ENCODE results near the gene ANO10. TPM values are rescaled to one million over a fixed set of nuclear protein-coding genes. Genes with fewer than 3 reads are reported as not detected.

ANO10 gene
- total RNA-seq, 1 experiment from 2014 or later, result 26.8 TPM

DNA sequence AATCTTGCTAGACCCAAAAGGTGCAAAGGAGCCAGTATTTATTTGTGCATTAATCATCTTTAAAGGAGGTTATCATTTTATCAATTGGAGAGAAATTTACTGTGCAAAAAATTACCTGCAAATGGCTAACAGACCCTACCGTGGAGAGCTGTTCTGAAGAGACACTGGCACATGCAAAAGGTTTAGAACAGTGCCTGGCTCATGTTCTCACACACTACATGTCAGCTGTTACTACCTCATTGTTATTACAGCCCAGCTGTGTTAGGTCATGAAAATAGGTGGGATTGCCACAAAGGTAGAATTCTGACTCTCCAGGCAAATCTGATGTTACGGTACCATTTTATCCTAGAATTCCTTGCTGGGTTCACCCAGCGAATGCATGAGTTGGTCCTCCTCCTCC, 198.2 kb downstream of the ANO10 start:
- BruUV-seq (replicated peaks), result no TSS peak
- no peak overlapping the region for H3K27ac Mint-ChIP-seq (ENCODE audit: unreplicated experiment)
- peaks cover 2% of the 10 kb centered on the region for H3K9me3 Mint-ChIP-seq (ENCODE audit: low read depth, unreplicated experiment)
- H3K4me1 Mint-ChIP-seq (ENCODE audit: low read depth, unreplicated experiment), result no peaks in the 10 kb centered on the region
- CTCF ChIA-PET, result no interaction called here
- H3K27me3 Mint-ChIP-seq (ENCODE audit: unreplicated experiment), result no peaks in the 10 kb centered on the region
- DNase-seq, result no peak
- no peak overlapping the region for H3K4me3 Mint-ChIP-seq (ENCODE audit: low read depth, unreplicated experiment)
- intact Hi-C loops (cut with micrococcal nuclease; ENCODE audit: unreplicated experiment), result no loop called here
- no peaks in the 10 kb centered on the region for H3K36me3 Mint-ChIP-seq (ENCODE audit: insufficient read depth, unreplicated experiment)
- TF ChIP-seq, protein P1, sequence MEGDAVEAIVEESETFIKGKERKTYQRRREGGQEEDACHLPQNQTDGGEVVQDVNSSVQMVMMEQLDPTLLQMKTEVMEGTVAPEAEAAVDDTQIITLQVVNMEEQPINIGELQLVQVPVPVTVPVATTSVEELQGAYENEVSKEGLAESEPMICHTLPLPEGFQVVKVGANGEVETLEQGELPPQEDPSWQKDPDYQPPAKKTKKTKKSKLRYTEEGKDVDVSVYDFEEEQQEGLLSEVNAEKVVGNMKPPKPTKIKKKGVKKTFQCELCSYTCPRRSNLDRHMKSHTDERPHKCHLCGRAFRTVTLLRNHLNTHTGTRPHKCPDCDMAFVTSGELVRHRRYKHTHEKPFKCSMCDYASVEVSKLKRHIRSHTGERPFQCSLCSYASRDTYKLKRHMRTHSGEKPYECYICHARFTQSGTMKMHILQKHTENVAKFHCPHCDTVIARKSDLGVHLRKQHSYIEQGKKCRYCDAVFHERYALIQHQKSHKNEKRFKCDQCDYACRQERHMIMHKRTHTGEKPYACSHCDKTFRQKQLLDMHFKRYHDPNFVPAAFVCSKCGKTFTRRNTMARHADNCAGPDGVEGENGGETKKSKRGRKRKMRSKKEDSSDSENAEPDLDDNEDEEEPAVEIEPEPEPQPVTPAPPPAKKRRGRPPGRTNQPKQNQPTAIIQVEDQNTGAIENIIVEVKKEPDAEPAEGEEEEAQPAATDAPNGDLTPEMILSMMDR (IDR thresholded peaks at IDR 0.05; ENCODE audit: unreplicated experiment), result no peak

DNA sequence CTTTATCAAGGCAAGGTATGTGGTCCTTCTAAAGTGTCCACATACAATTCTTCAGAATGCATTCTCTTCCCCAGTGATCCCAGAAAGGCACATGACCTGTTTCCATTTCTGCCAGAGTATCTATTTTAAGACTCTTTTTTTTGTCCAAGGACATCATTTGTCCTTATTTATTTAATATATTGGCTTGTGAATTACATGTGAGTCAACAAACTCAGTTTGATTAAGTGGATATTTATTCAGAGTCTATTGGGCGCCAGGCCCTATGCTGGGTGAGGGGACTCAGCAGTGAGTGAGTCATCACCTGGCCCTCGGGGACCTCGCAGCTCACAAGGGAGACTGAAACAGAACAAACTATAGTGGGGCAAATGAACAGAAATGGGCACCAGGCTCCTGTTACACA, 198.7 kb downstream of the ANO10 start:
- CTCF ChIA-PET, result no interaction called here
- no peak for DNase-seq
- intact Hi-C loops (cut with micrococcal nuclease; ENCODE audit: unreplicated experiment), result no loop called here
- Mint-ChIP-seq H3K4me3 (ENCODE audit: low read depth, unreplicated experiment) (no peak overlapping the region), H3K36me3 (ENCODE audit: insufficient read depth, unreplicated experiment) (no peaks in the 10 kb centered on the region), H3K27me3 (ENCODE audit: unreplicated experiment) (no peaks in the 10 kb centered on the region), H3K9me3 (ENCODE audit: low read depth, unreplicated experiment) (peaks cover 2% of the 10 kb centered on the region), H3K27ac (ENCODE audit: unreplicated experiment) (no peak overlapping the region), H3K4me1 (ENCODE audit: low read depth, unreplicated experiment) (no peaks in the 10 kb centered on the region)
- TF ChIP-seq, protein P1 (IDR thresholded peaks at IDR 0.05; ENCODE audit: unreplicated experiment), result no peak
- no TSS peak for BruUV-seq (replicated peaks)

DNA sequence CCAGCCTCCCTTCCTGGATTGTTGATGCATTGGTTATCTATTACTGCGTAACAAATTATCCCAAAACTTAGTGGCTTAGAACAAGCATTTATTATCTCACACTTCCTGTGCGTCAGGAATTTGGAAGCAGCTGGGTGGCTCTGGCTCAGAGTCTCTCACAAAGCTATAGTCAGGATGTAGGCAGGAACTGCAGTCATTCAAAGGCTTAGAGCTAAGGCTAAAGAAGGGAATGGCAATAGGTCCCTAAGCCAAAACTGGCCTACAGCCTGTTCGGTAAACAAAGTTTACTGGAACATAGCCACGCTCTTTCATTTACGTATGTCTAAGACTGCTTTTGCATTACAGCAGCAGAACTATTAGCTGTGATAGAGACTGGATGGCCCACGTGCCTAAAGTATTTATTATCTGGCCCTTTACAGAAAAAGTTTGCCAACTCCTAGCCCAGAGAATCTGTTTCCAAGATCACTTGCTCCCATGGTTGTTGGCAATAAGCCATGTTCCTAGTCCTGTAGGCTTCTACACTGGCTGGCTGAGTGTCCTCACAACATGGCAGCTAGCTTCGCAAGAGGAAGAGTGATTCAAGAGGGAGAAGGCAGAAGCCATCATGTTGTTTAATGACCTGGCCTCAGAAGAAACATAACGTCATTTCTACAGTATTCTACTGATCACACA, 203.1 kb downstream of the ANO10 start:
- intact Hi-C loops (cut with micrococcal nuclease; ENCODE audit: unreplicated experiment), result no loop called here
- no peak for DNase-seq
- no peak overlapping the region for H3K27ac Mint-ChIP-seq (ENCODE audit: unreplicated experiment)
- H3K4me3 Mint-ChIP-seq (ENCODE audit: low read depth, unreplicated experiment), result no peak overlapping the region
- H3K36me3 Mint-ChIP-seq (ENCODE audit: insufficient read depth, unreplicated experiment), result no peaks in the 10 kb centered on the region
- H3K9me3 Mint-ChIP-seq (ENCODE audit: low read depth, unreplicated experiment), result peaks cover 2% of the 10 kb centered on the region
- H3K27me3 Mint-ChIP-seq (ENCODE audit: unreplicated experiment), result no peaks in the 10 kb centered on the region
- TF ChIP-seq, protein P1 (IDR thresholded peaks at IDR 0.05; ENCODE audit: unreplicated experiment), result no peak
- H3K4me1 Mint-ChIP-seq (ENCODE audit: low read depth, unreplicated experiment), result no peaks in the 10 kb centered on the region
- CTCF ChIA-PET, result no interaction called here
- BruUV-seq (replicated peaks), result no TSS peak

DNA sequence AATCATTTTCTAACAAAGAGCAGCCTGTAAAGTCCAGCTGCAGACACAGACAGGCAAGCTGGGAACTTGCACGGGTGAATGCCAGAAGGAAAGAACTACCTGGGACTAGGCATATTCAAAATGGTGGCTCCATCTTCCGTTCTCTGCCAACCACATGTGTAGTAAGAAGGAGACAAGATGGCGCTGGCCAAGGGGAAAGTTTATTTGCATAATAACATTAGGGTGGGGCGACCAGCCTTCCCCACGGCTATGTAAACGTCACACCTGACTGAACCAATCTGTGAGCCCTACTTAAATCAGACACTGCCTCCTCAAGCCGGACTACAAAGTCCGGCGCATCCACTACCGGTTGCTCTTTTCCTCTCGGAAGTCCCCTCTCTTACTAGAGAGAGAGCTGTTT, 204.7 kb downstream of the ANO10 start:
- H3K4me3 Mint-ChIP-seq (ENCODE audit: low read depth, unreplicated experiment), result no peak overlapping the region
- TF ChIP-seq, protein P1 (IDR thresholded peaks at IDR 0.05; ENCODE audit: unreplicated experiment), result no peak
- H3K36me3 Mint-ChIP-seq (ENCODE audit: insufficient read depth, unreplicated experiment), result no peaks in the 10 kb centered on the region
- H3K27me3 Mint-ChIP-seq (ENCODE audit: unreplicated experiment), result no peaks in the 10 kb centered on the region
- intact Hi-C loops (cut with micrococcal nuclease; ENCODE audit: unreplicated experiment), result no loop called here
- DNase-seq, result no peak
- H3K9me3 Mint-ChIP-seq (ENCODE audit: low read depth, unreplicated experiment), result peaks cover 2% of the 10 kb centered on the region
- CTCF ChIA-PET, result no interaction called here
- no peaks in the 10 kb centered on the region for H3K4me1 Mint-ChIP-seq (ENCODE audit: low read depth, unreplicated experiment)
- no peak overlapping the region for H3K27ac Mint-ChIP-seq (ENCODE audit: unreplicated experiment)
- no TSS peak for BruUV-seq (replicated peaks)
